AG08395 (cell line): ENCODE measurements around the gene ALOX15B.
A peak's percentile ranks its signal among the peaks of the same experiment; 100 is the strongest.
"Not testable (repeated sequence)": the region's sequence is repeated elsewhere in the genome, so short reads cannot be mapped to it uniquely, and the experiment has no call there.

Source experiments
- DNase-seq: peaks from one replicate; pipeline ENCODE4 v3.0.0; 2012; ENCODE audit warnings: mixed read lengths, low spot score

ALOX15B gene

DNA sequence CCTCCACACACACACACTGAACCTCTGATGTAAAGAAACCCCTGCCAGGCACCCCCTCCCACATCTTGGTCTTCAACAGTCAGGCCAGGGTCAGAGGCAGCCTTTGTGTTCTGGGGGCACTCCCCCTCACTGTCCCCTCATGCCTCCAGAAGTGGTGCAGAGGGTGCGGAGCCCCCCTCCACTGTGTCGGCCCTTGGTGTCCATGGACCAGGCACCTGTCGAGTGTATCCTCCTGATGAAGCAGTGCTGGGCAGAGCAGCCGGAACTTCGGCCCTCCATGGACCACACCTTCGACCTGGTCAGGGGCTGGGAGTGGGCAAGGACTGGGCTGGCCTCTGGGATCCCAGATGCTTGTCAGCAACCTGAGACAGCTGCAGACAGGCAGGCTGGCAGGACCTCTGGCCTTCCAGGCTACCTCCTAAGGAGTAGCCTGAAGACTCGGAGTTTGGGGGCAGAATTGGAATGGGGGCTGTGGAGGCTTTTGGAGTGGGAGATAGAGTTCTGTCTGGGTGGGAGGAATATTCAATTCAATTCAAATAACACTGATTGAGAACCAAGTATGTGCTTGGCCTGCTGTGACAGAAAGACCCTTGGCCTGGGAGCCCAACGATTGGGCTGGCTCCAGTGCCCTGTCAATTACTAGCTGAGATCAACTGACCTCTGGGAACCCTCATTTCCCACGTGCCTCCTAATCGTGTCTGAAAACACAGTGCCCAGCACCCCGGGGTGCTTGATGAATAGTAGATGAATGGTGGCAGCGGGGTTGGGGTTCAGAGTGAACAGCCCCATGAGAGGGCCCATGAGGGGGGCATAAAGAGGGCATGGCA lies 24.9 kb upstream of the ALOX15B start:
- DNase-seq = no peak

DNA sequence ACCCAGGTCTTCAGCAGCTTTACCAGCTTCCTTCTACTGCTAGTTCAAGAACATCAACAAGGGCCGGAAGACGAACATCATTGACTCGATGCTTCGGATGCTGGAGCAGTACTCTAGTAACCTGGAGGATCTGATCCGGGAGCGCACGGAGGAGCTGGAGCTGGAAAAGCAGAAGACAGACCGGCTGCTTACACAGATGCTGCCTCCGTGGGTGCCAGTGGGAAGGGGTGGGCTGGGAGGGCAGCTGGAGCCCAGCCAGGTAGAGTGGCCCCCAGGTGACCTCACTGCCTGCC lies 24.4 kb upstream of the ALOX15B start:
- no peak for DNase-seq

- no peak for DNase-seq
Measured at GRCh38 chr17:8015236-8015956, 23.5 kb upstream of the ALOX15B start.

DNA sequence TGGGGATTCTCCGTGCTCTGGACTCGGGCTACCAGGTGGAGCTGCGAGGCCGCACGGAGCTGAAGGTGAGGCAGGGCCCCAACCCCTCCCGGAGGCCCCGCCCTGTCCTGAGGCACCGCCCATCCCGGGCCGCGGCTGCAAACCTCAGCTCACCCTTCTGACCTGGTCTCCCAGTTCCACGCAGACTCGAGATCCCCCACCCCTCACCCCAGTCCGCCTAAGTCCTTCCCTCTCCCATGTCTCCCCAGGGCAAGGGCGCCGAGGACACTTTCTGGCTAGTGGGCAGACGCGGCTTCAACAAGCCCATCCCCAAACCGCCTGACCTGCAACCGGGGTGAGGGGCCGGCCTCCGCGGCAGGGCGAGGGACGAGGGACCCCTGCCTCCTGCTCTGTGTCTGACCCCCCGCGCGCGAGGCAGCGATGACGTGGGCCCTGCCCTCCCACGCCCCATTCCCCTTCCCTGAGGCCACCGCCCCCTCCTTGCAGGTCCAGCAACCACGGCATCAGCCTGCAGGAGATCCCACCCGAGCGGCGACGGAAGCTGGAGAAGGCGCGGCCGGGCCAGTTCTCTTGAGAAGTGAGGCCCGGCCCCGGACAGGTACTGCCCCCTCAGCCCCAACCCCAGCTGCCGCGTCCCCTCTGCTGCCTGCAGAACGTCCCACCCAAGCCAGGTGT lies 22.8 kb upstream of the ALOX15B start:
- no peak for DNase-seq

DNA sequence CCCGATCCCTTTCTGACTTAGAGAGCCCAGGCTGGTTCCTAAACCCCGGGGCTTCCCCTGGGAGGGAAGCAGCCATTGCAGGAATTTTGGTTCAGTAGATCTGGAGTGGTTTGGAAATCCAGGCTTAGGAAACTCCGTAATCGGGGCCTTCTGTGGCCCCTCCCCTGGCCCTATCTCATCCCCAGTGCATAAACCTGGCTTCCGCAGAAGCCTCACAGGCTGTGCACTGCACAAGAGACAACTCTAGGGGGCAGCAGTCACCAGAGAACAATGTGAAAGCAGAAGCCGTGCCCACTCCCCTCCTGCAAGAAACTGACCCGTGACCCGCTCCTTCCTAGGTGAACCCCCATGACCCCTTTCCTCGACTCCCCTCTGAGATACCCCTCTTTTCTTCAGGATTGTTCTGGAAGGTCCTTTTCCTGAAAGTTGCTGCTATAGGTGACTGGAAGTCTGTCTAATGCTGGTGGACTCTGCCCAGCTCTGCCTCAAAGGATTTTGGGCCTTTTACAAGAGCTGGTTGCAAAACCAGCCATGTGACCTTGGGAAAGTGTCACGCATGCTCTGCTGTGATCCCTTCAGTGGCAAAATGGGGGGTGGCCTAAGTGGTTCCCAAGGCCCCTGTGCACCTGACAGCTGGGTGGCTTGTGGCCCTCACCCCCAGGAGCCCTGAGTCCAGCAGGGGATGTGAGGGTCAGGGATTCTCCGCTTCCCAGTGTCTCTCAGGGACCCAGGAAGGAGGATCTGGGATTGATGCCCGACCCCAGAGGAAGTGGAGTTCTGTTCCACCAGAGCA lies 22.0 kb upstream of the ALOX15B start:
- no peak for DNase-seq

- DNase-seq = no peak
Measured at GRCh38 chr17:8018436-8018835, 20.4 kb upstream of the ALOX15B start.

DNA sequence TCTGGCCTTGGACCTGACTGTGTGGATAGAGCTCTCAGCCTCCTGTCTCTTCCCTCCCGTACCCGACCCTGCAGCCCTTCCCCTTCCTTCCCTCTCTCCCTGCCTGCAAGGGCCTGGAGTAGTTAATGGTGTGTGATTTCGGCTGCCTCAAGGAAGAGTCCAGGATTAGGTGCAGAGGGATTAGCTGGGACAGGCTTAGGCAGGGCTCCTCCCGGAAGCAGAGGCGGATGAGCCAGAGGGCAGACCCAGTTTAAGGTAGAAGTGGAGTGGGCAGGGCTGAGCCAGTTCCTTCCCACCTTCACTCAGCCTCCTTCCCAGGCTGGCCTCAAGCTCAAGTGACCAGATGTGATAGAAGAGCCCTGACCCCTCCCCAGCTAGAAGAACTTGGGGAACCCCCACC lies 19.7 kb upstream of the ALOX15B start:
- no peak for DNase-seq

GRCh38 chr17:8019665-8020650 lies 18.9 kb upstream of the ALOX15B start:
- peak; percentile 27 for DNase-seq

DNA sequence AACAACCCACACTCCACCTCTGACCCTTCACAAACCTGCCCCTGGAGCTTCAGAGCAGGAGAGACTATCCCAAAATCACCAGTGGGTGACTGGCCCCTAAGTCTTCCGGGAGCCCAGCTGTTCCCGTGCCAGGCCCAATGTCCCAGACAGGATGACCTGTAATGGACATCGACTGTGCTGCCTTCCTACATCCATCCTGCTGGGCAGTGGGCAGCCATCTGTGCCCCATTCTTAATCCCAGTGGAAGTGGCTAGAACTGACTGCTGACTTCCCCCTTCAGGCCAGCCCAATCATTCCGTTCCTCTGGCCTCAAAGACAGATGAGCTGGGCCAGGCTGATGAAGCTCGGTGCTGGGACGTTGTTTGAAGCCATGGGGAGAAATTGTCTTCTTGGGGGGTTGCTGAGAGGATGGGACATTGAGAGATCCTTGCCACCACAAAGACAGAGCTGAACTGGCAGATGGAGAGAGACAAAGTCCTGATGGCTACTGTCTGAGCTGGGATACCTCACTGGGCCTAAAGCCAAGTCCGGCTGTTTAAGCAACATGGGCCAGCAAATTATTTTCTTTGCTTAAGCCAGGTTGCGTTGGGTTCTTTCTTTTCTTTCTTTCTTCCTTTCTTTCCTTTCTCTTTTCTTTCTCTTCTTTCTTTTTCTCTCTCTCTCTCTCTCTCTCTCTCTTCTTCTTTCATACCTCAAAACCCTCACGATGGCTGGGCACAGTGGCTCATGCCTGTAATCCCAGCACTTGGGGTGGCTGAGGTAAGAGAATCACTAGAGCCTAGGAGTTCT lies 17.9 kb upstream of the ALOX15B start:
- DNase-seq = no peak

DNA sequence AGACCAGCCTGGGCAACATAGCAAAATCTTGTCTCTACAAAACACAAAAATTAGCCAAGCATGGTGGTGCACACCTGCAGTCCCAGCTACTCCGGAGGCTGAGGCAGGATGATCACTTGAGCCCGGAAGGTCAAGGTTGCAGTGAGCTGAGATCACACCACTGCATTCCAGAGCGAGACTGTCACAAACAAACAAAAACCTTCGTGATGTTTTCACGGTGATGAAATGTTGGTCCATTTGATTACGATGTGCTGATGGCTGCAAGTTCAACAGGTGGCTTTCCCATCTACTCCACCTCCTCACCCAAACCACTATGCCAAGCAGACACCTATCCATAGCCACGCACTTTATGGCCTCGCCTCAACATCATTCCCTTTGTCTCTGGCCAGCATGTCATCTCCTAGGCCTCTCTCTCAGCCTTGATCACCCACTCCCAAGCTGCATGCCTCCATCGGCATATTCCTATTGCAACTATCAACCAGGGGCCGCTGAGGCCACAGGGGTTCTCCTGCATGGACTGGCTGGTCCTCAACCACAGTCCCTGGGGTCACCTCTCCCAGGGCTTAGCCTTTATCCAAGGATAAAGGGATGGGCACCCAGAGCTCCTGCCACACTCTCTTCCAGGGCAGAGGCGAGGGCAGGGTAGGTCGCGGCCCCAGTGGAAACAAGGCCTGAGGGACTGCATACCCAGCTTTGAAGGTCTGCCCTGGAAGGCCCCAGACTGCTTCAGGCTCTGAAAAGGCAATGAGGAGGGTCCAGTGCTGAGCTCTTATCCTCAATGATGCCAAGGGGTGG lies 17.1 kb upstream of the ALOX15B start:
- DNase-seq = no peak

DNA sequence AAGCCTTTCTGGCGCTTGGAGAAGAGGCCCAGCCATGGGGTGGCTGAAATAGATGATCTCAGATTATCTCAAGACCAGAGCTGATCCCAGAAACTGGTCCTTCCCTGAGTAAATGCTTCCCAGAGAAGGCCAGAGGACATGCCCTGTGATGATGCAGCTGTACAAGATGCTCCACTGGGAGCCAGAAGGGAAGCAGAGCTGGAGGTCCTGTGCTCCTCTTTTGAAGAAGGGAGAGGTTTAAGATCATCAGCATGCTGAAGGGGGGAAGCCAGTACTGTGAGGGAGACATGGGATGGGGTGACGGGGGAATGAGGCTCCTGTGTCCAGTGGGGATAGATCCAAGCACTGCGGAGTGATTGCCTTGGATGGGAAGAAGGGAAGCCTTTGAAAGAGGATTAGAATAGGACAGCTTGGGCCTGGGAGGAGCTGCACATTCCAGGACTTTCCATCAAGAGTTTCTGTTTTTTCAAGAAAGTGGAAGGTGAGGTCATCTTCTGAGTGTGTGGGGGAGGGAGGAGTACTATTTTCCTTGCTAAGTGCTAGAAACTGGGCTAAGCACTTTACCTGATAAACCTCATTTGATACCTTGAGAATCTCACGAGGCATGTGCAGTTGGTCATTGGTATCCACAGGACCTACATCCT lies 16.4 kb upstream of the ALOX15B start:
- no peak for DNase-seq

GRCh38 chr17:8024161-8024560 lies 14.7 kb upstream of the ALOX15B start:
- DNase-seq = not testable (repeated sequence)

DNA sequence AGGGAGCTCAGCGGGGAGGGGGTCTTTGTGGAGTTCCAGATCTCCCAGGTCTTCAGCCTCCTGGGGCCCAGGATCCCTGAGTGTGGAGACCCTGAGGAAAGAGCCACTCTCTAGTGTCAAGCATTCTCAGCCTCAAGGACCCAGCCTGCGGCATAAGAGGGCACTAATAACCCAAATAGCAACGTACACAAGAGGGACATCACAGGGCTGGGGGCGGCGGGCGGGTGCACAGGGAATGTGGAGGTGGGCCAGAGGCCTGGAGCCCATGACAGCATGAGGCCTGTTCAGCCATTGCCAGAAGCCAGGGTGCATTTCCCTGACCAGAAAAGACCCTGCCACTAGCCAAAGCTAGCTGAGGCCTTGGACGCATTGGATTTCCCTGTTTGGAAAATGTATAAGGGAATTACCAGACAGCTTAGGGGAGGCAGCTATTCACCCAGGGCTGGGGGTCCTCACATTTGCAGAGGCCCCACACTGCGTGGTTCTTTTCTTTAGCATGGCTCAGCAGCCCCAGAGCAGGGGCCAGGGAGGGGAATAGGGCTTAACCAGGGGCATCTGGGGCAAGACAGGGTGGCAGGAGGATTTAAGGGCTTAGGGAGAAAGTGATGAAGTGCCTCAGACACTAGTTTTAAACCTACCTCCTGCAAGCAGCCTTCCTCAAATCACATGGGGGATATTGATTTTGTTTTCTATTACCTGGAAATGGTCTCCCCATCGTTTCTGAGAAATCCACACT lies 13.5 kb upstream of the ALOX15B start:
- DNase-seq = no peak

- DNase-seq = peak; percentile 65
Measured at GRCh38 chr17:8029121-8029520, 9.7 kb upstream of the ALOX15B start.

DNA sequence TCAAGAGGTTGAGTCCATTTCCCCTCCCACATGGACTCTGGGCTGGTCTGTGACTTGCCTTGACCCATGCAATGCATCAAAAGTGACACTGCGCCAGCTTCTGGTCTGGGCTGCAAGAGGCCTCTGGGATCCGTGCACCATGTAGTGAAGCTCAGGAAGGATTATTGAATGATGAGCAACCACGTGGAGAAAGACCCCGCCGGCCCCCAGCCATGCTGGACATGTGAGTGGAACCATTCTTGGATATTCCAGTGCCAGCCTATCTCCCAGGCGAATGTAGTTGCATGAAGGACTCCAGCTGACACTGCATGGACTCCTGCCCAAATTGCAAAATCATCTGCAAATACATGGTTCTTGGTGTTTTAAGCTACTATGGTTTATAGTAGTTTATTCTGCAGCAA lies 7.6 kb upstream of the ALOX15B start:
- no peak for DNase-seq

DNA sequence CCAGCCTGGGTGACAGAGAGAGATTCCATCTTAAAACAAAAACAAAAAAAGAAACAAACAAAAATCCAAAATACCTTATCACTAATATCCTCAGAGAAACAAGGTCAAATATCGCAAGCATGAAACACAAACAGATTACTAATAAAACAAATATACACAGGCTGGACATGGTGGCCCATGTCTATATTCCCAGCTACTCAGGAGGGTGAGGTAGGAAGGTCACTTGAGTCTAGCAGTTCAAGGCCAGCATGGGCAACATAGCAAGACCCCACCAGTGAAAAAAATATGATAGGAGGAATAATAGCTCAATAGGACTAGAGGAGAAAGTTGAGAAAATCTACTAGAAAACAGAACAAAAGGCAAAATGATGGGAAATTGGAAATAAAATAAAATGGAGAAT lies 6.9 kb upstream of the ALOX15B start:
- no peak for DNase-seq

DNA sequence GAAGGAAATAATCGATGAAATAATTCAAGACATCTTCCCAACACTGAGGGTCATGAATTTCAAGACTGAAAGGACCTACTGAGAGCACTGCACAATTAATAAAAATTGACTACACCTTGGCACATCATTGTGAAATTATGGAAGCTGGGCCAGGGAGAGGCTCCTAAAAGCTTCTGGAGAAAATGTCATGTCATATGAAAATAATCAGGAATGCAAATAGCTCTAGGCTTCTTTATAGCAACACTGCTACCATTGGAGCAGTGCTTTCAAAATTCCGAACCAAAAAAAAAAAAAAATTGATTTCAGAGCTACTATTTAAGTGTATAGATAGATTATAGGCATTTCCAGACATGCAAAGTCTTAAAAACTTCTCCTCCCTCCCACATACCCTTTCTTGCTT lies 6.4 kb upstream of the ALOX15B start:
- no peak for DNase-seq

DNA sequence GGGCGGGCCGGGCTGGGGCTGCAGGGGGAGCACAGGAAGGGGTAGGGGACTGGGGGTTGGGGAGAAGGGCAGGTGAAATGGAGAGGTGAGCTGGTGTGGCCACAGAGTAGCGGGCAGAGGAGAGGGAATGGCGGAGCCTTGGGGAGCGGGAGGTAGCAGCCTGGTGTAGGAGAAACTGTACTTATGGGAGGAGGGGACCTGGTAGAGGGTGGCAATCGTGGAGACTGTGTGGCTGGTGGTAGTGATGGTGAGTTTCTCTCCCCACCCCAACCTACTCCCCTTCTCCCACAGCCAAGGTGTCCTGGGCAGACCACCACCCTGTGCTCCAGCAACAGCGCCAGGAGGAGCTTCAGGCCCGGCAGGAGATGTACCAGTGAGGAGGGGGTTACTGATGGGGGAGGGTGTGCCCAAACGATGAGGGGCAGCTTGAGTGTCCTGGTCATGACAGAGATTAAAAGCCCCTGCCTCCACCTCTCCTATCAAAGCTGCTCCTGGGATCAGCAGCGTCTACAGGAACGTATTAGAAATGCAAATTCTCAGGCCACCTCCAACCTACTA lies 831 bp downstream of the ALOX15B start:
- DNase-seq = no peak
